DND-41 (cell line): ENCODE measurements around the gene MICAL2.
A peak's percentile ranks its signal among the peaks of the same experiment; 100 is the strongest.

ENCODE experiments used
- ATAC-seq: fragments of 200-7000 bp; cut with Tn5 transposase; 3 replicates; pipeline ENCODE4 v1.9.1; 2021; ENCODE audit warnings: low read depth; ENCODE audit not compliant: insufficient read depth
- DNase-seq: peaks from one replicate; pipeline ENCODE4 v3.0.0-alpha.2; 2020
- H2AFZ ChIP-seq: 2 replicates; pipeline ENCODE4 v1.6.0; 2012; ENCODE audit warnings: low read depth, low read length
- H3K27ac ChIP-seq: 2 replicates; pipeline ENCODE4 v1.5.1; 2012; ENCODE audit warnings: low read length, inconsistent platforms
- H3K27me3 ChIP-seq: fragments of 200-600 bp; sonication (generic); 2 replicates; pipeline ENCODE4 v1.6.0; 2012; ENCODE audit warnings: low read length, mild to moderate bottlenecking, inconsistent platforms; ENCODE audit not compliant: insufficient read depth, poor library complexity
- H3K36me3 ChIP-seq: 2 replicates; pipeline ENCODE4 v1.5.1; 2012; ENCODE audit warnings: low read length, inconsistent platforms; ENCODE audit not compliant: insufficient read depth
- H3K4me1 ChIP-seq: 2 replicates; pipeline ENCODE4 v1.5.1; 2012; ENCODE audit warnings: mild to moderate bottlenecking, low read length; ENCODE audit not compliant: insufficient read depth
- H3K4me2 ChIP-seq: 2 replicates; pipeline ENCODE4 v1.6.0; 2012; ENCODE audit warnings: mild to moderate bottlenecking, moderate library complexity, low read length, inconsistent platforms; ENCODE audit not compliant: insufficient read depth
- H3K4me3 ChIP-seq, 2 experiments: fragments of 200-600 bp in 1 of 2; shearing (Covaris generic) in 1 of 2; 2 replicates each; pipeline ENCODE4 v1.5.1; 2012 to 2016; ENCODE audit warnings: inconsistent platforms in 2 of 2, low read length in 2 of 2, mild to moderate bottlenecking in 2 of 2, low read depth in 1 of 2, moderate library complexity in 1 of 2
- H3K79me2 ChIP-seq: 2 replicates; pipeline ENCODE4 v1.6.0; 2012; ENCODE audit warnings: low read length, inconsistent platforms; ENCODE audit not compliant: insufficient read depth
- H3K9ac ChIP-seq: 2 replicates; pipeline ENCODE4 v1.6.0; 2012; ENCODE audit warnings: low read depth, mild to moderate bottlenecking, inconsistent platforms, low read length, moderate library complexity
- H3K9me3 ChIP-seq: 2 replicates; pipeline ENCODE4 v1.5.1; 2012; ENCODE audit warnings: low read length, moderate library complexity, mild to moderate bottlenecking, inconsistent platforms; ENCODE audit not compliant: insufficient read depth, severe bottlenecking
- H4K20me1 ChIP-seq: 2 replicates; pipeline ENCODE4 v1.6.0; 2012; ENCODE audit warnings: low read length; ENCODE audit not compliant: insufficient read depth
- CTCF ChIP-seq: IDR thresholded peaks from 2 replicates; pipeline ENCODE4 v1.5.1; 2012; ENCODE audit warnings: borderline replicate concordance, low read length, moderate library complexity, mild to moderate bottlenecking; ENCODE audit not compliant: poor library complexity, severe bottlenecking; ENCODE audit errors: extremely low read depth
- EZH2 ChIP-seq: IDR thresholded peaks from 3 replicates; pipeline ENCODE4 v1.6.1; 2012; ENCODE audit warnings: borderline replicate concordance, low read depth, mild to moderate bottlenecking, moderate library complexity, low read length, inconsistent platforms; ENCODE audit not compliant: severe bottlenecking

The MICAL2 gene

DNA sequence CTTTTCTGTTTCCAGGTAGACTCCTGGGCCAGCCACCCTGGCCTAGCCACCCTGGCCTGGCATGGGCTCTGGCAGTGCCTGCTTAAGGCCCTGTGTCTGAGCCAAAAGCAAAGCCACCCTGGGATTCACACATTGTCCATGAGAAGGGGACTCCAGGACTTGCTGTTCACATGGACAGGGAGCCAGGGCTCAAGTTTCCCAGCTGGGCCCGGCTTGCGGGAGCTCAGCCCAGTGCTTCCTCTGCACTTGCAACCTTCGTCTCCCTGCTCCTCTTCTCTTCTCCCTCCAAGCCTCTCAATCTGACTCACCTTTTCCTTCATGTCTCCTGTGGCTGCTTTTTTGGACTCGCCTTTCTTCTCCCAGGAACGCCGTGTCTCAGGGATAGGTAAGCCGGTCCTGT is 130.3 kb downstream of the MICAL2 start:
- TF ChIP-seq EZH2 (no peak), CTCF (no peak)
- H2AFZ ChIP-seq: no peak overlapping the region
- no peak for DNase-seq
- no peaks in the 10 kb centered on the region for H3K36me3 ChIP-seq
- no peaks in the 10 kb centered on the region for H3K9me3 ChIP-seq
- no peaks in the 10 kb centered on the region for H3K79me2 ChIP-seq
- H3K4me3 ChIP-seq: no peak overlapping the region
- H3K27ac ChIP-seq: peak overlapping the region; percentile 84
- no peak overlapping the region for H3K4me2 ChIP-seq
- H3K4me1 ChIP-seq: peaks cover 66% of the 10 kb centered on the region
- no peak for ATAC-seq
- H4K20me1 ChIP-seq: no peaks in the 10 kb centered on the region
- H3K9ac ChIP-seq: no peak overlapping the region
- H3K27me3 ChIP-seq: no peaks in the 10 kb centered on the region

DNA sequence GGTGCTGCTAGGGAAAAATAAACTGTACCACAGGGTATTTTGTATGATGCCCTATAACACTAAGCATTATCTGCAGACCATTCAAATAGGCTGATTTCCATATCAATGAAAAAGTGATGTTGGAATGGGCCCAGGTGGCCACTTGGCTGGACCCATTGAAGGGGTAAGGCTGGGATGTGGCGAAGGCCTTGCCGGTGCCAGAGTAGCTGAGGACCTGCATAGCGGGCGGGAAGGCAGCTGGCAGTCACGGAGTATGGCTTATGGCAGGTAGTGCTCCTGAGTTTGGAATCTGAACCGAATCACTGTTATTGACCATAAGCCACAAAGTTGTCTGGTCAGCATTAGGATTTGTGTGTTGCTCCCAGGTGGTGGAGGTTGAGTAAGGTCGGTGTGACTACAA is 131.0 kb downstream of the MICAL2 start:
- H3K27me3 ChIP-seq: no peaks in the 10 kb centered on the region
- H3K36me3 ChIP-seq: no peaks in the 10 kb centered on the region
- peaks cover 59% of the 10 kb centered on the region for H3K4me1 ChIP-seq
- ATAC-seq (no peak), DNase-seq (no peak)
- no peaks in the 10 kb centered on the region for H4K20me1 ChIP-seq
- H3K27ac ChIP-seq: peak overlapping the region; percentile 84
- H3K79me2 ChIP-seq: no peaks in the 10 kb centered on the region
- no peaks in the 10 kb centered on the region for H3K9me3 ChIP-seq
- H3K4me3 ChIP-seq: no peak overlapping the region
- TF ChIP-seq CTCF (no peak), EZH2 (no peak)
- no peak overlapping the region for H3K4me2 ChIP-seq
- H2AFZ ChIP-seq: no peak overlapping the region
- H3K9ac ChIP-seq: 0 out of 2 replicates have a peak overlapping the region, but pooled peaks have one; percentile 53

DNA sequence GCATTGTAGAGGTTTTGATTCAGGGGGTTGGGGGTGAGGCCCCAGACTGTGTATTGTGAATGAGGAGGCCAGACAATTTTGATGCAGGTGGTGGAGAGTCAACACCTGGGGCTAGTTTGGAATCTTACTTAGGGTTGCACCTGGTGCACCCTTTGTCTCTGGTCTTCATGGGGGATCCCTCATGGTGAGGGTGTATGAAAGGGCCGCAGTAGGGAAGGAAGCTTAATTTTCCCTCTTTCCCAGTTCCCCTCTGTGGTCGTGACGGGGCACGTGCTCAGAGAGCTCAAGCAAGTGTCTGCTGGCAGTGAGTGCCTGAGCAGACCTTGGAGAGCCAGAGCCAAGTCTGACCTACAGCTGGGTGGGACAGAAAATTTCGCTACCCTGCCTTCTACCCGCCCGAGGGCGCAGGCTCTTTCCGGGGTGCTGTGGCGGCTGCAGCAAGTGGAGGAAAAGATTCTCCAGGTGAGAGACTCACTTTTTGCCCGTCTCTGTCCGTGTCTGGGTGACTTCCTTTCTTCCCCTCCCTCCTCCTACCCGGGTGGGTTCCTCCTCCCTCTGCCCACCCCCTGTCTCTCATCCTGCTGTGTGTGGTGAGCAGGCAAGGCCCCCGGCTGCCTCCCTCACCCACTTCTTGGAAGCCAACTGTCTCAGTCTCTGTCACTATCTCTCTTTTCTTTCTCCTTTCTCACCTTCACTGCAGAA is 131.7 kb downstream of the MICAL2 start:
- DNase-seq (peak; percentile 96), ATAC-seq (peak; percentile 94)
- H2AFZ ChIP-seq: peak overlapping the region; percentile 68
- H3K4me3 ChIP-seq: peak overlapping the region in 1 of 2 experiments; percentile 50; a peak in 2 of 4 replicates
- peak overlapping the region; percentile 84 for H3K27ac ChIP-seq
- H3K36me3 ChIP-seq: no peaks in the 10 kb centered on the region
- no peaks in the 10 kb centered on the region for H3K79me2 ChIP-seq
- no peaks in the 10 kb centered on the region for H4K20me1 ChIP-seq
- no peaks in the 10 kb centered on the region for H3K27me3 ChIP-seq
- H3K9me3 ChIP-seq: no peaks in the 10 kb centered on the region
- TF ChIP-seq CTCF: no peak
- TF ChIP-seq EZH2: no peak
- H3K4me1 ChIP-seq: peaks cover 55% of the 10 kb centered on the region
- H3K4me2 ChIP-seq: peak overlapping the region; percentile 63
- peak overlapping the region; percentile 53 for H3K9ac ChIP-seq
